Activated T-helper 1 cell treated with anti-CD3 and anti-CD28 coated beads, Interleukin-12 subunit alpha, Interleukin-12 subunit beta, Interleukin-2, Interleukin-4 antibody, amounts not matched to agents 30 ng/mL and 10 ng/mL and 1 ng/mL, durations not matched to agents 14 hours and 24 hours and 36 hours (primary cell): ENCODE measurements around the gene FGF13. TPM values are rescaled to one million over a fixed set of nuclear protein-coding genes. Genes with fewer than 3 reads are reported as not detected.

Experiments used
- DNase-seq: peaks from one replicate; pipeline ENCODE4 v3.0.0; 2021; ENCODE audit warnings: low spot score
- H3K27ac Mint-ChIP-seq: one replicate; pipeline ENCODE4 v1.8.0; 2021; ENCODE audit warnings: mild to moderate bottlenecking, mixed read lengths
- H3K27me3 Mint-ChIP-seq: one replicate; pipeline ENCODE4 v1.8.0; 2022; ENCODE audit warnings: mild to moderate bottlenecking, moderate library complexity, mixed read lengths; ENCODE audit not compliant: insufficient read depth
- H3K36me3 Mint-ChIP-seq: one replicate; pipeline ENCODE4 v1.8.0; 2021; ENCODE audit warnings: low read depth, mixed read lengths
- H3K4me1 Mint-ChIP-seq: one replicate; pipeline ENCODE4 v1.8.0; 2021; ENCODE audit warnings: low read depth, mixed read lengths
- H3K4me3 Mint-ChIP-seq: one replicate; pipeline ENCODE4 v1.8.0; 2021; ENCODE audit warnings: mild to moderate bottlenecking, moderate library complexity, mixed read lengths
- H3K9me3 Mint-ChIP-seq: one replicate; pipeline ENCODE4 v1.8.0; 2021; ENCODE audit warnings: mixed read lengths
- intact Hi-C: fragments of 100-400 bp; cut with micrococcal nuclease; formaldehyde crosslinking; loops from one replicate; pipeline ENCODE4 v1.15.1; 2024
- total RNA-seq: library from RNA; stranded (reverse); gene quantifications from 2 replicates; pipeline ENCODE4 v1.2.3, GENCODE V29; 2022

FGF13 gene
- total RNA-seq, 1 donor from 2014 or later, result not detected

GRCh38 chrX:138709886-138710791 is 1.4 kb downstream of the FGF13 start:
- H3K9me3 Mint-ChIP-seq, result no peaks in the 10 kb centered on the region
- no peak overlapping the region for H3K4me3 Mint-ChIP-seq
- H3K4me1 Mint-ChIP-seq, result no peaks in the 10 kb centered on the region
- H3K27me3 Mint-ChIP-seq, result peaks cover 20% of the 10 kb centered on the region
- DNase-seq, result no peak
- intact Hi-C loops, result loop anchor here (5.0 kb wide), 1 partner anchor 1792 kb away; no protein-coding TSS in a partner anchor
- H3K36me3 Mint-ChIP-seq, result no peaks in the 10 kb centered on the region
- no peak overlapping the region for H3K27ac Mint-ChIP-seq

GRCh38 chrX:138708268-138708667 is 3.2 kb downstream of the FGF13 start:
- Mint-ChIP-seq H3K4me3 (no peak overlapping the region), H3K4me1 (no peaks in the 10 kb centered on the region), H3K9me3 (no peaks in the 10 kb centered on the region), H3K27ac (no peak overlapping the region), H3K27me3 (peaks cover 20% of the 10 kb centered on the region), H3K36me3 (no peaks in the 10 kb centered on the region)
- DNase-seq, result no peak
- intact Hi-C loops, result no loop called here

- H3K4me1 Mint-ChIP-seq, result no peaks in the 10 kb centered on the region
- no peak overlapping the region for H3K27ac Mint-ChIP-seq
- no peak overlapping the region for H3K4me3 Mint-ChIP-seq
- intact Hi-C loops, result no loop called here
- no peaks in the 10 kb centered on the region for H3K36me3 Mint-ChIP-seq
- H3K27me3 Mint-ChIP-seq, result peaks cover 4% of the 10 kb centered on the region
- DNase-seq, result no peak
- H3K9me3 Mint-ChIP-seq, result no peaks in the 10 kb centered on the region
Measured at GRCh38 chrX:138704596-138704995, 6.9 kb downstream of the FGF13 start.

- H3K4me3 Mint-ChIP-seq, result no peak overlapping the region
- H3K27ac Mint-ChIP-seq, result no peak overlapping the region
- intact Hi-C loops, result no loop called here
- H3K27me3 Mint-ChIP-seq, result peaks cover 4% of the 10 kb centered on the region
- no peaks in the 10 kb centered on the region for H3K36me3 Mint-ChIP-seq
- no peaks in the 10 kb centered on the region for H3K9me3 Mint-ChIP-seq
- no peak for DNase-seq
- H3K4me1 Mint-ChIP-seq, result no peaks in the 10 kb centered on the region
Measured at GRCh38 chrX:138704101-138704500, 7.4 kb downstream of the FGF13 start.

- H3K27me3 Mint-ChIP-seq, result no peaks in the 10 kb centered on the region
- no peak overlapping the region for H3K27ac Mint-ChIP-seq
- H3K4me1 Mint-ChIP-seq, result no peaks in the 10 kb centered on the region
- no peak overlapping the region for H3K4me3 Mint-ChIP-seq
- H3K9me3 Mint-ChIP-seq, result no peaks in the 10 kb centered on the region
- intact Hi-C loops, result no loop called here
- DNase-seq, result no peak
- no peaks in the 10 kb centered on the region for H3K36me3 Mint-ChIP-seq
Measured at GRCh38 chrX:138692591-138692990, 18.9 kb downstream of the FGF13 start.

DNA sequence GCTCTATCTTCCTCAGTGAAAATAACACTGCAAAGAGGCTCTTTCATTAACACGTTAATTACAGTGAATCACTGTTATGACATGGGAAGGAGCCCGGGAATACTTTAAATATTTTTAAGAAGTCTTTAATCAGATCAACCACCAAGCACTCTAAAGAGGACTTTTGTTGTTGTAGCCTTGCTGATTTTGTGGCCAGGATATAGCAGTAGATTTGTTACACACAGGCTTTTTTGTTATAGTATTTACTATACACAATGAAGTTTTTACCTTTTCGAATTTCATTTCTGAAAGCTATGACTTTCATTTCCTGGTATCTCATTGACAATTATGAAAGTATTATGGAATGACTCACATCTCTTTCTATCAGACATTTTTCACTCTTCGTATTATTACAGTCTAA is 20.3 kb downstream of the FGF13 start:
- intact Hi-C loops, result no loop called here
- no peaks in the 10 kb centered on the region for H3K4me1 Mint-ChIP-seq
- no peaks in the 10 kb centered on the region for H3K36me3 Mint-ChIP-seq
- H3K27ac Mint-ChIP-seq, result no peak overlapping the region
- no peaks in the 10 kb centered on the region for H3K27me3 Mint-ChIP-seq
- DNase-seq, result no peak
- no peaks in the 10 kb centered on the region for H3K9me3 Mint-ChIP-seq
- H3K4me3 Mint-ChIP-seq, result no peak overlapping the region

DNA sequence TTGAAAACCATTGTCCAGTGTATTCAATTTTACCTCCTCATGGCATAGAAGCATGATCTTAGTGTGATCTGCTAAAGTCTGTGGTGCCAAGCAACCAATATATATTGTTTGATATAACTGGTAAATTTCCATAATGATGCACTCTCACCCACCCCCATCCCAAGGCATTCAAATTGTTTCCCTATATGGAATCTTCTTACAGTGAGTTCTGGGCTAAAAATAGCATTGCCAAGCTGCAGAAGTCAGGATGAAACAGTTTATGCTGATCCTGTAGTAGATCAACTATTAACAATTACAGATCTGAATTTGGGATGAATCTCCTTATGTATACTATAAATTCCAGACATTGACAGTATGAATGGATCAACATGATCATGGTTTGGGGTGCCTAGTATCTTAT is 20.9 kb downstream of the FGF13 start:
- intact Hi-C loops, result no loop called here
- Mint-ChIP-seq H3K27ac (no peak overlapping the region), H3K27me3 (no peaks in the 10 kb centered on the region), H3K4me3 (no peak overlapping the region), H3K9me3 (no peaks in the 10 kb centered on the region), H3K36me3 (no peaks in the 10 kb centered on the region), H3K4me1 (no peaks in the 10 kb centered on the region)
- no peak for DNase-seq

DNA sequence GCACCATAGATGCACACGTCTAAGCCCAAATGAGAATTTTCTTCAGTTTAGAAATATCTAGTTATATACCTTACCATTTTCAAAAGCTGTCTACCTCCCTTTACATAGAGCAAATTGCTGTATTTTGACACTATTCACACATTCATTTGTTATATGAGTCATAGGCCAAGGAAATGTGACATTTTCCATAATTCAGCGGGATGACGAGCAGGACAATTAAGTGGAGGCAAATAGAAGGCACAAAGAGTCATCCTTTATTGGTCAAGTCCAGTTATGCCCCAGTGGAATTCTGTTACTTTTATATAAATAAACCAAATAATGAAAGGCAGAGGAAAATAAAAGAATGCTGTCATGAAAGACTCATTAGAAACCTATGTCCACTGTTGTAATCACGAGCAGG is 27.9 kb downstream of the FGF13 start:
- Mint-ChIP-seq H3K27ac (no peak overlapping the region), H3K4me1 (no peaks in the 10 kb centered on the region), H3K4me3 (no peak overlapping the region), H3K9me3 (no peaks in the 10 kb centered on the region), H3K27me3 (no peaks in the 10 kb centered on the region), H3K36me3 (no peaks in the 10 kb centered on the region)
- DNase-seq, result no peak
- intact Hi-C loops, result no loop called here

DNA sequence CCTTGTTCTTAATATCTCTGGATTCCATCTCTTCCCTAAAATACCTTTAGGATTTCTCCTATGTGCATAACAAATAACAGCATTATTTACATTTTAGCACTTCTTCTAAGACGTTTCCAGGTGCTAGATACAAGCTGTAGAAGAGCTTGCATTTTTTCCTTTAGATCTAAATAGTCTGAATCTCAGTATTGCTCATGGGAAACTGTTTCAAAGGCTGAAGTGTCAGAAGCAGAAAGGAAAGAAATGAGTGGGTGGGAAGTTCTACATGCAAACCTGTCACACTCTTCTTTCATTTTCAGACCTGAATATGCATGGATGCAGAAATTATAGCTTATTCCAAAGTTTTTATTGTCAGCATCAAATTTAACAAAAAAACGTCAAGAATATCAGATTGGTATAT is 41.8 kb downstream of the FGF13 start:
- intact Hi-C loops, result no loop called here
- no peak overlapping the region for H3K4me3 Mint-ChIP-seq
- no peaks in the 10 kb centered on the region for H3K27me3 Mint-ChIP-seq
- H3K36me3 Mint-ChIP-seq, result no peaks in the 10 kb centered on the region
- H3K4me1 Mint-ChIP-seq, result no peaks in the 10 kb centered on the region
- DNase-seq, result no peak
- no peak overlapping the region for H3K27ac Mint-ChIP-seq
- no peaks in the 10 kb centered on the region for H3K9me3 Mint-ChIP-seq

- Mint-ChIP-seq H3K4me3 (no peak overlapping the region), H3K27me3 (no peaks in the 10 kb centered on the region), H3K36me3 (no peaks in the 10 kb centered on the region), H3K27ac (no peak overlapping the region), H3K9me3 (no peaks in the 10 kb centered on the region), H3K4me1 (no peaks in the 10 kb centered on the region)
- intact Hi-C loops, result no loop called here
- DNase-seq, result no peak
Measured at GRCh38 chrX:138664466-138664865, 47.1 kb downstream of the FGF13 start.

GRCh38 chrX:138664016-138664415 is 47.5 kb downstream of the FGF13 start:
- DNase-seq, result no peak
- H3K4me3 Mint-ChIP-seq, result no peak overlapping the region
- no peaks in the 10 kb centered on the region for H3K36me3 Mint-ChIP-seq
- H3K4me1 Mint-ChIP-seq, result no peaks in the 10 kb centered on the region
- intact Hi-C loops, result no loop called here
- no peak overlapping the region for H3K27ac Mint-ChIP-seq
- H3K9me3 Mint-ChIP-seq, result no peaks in the 10 kb centered on the region
- no peaks in the 10 kb centered on the region for H3K27me3 Mint-ChIP-seq

GRCh38 chrX:138651494-138651893 is 60.0 kb downstream of the FGF13 start:
- no peak for DNase-seq
- intact Hi-C loops, result no loop called here
- Mint-ChIP-seq H3K4me1 (no peaks in the 10 kb centered on the region), H3K27me3 (no peaks in the 10 kb centered on the region), H3K4me3 (no peak overlapping the region), H3K27ac (no peak overlapping the region), H3K36me3 (no peaks in the 10 kb centered on the region), H3K9me3 (no peaks in the 10 kb centered on the region)

DNA sequence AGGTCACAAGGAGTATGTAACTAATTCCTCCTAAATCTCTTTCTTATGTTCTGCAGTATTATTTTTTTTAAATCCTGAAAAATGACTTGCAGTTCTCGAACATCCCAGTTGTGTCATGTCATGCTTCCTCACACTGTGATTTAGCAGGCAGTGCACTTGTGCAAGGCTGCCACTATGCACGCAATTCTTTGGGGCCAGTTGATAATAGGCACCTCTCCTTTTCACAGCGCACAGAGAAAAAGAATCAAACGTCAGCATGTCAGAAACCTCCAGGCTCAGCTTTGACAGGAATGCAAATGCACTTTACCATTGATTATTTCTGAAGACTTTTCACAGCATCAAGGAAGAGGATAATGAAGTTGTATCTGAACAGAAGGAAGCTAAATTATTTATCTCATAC is 62.9 kb downstream of the FGF13 start:
- Mint-ChIP-seq H3K9me3 (no peaks in the 10 kb centered on the region), H3K4me3 (no peak overlapping the region), H3K27ac (no peak overlapping the region), H3K4me1 (no peaks in the 10 kb centered on the region), H3K36me3 (no peaks in the 10 kb centered on the region), H3K27me3 (no peaks in the 10 kb centered on the region)
- intact Hi-C loops, result no loop called here
- no peak for DNase-seq

GRCh38 chrX:138638996-138639395 is 72.5 kb downstream of the FGF13 start:
- intact Hi-C loops, result no loop called here
- H3K9me3 Mint-ChIP-seq, result no peaks in the 10 kb centered on the region
- H3K27ac Mint-ChIP-seq, result no peak overlapping the region
- no peak overlapping the region for H3K4me3 Mint-ChIP-seq
- no peak for DNase-seq
- no peaks in the 10 kb centered on the region for H3K36me3 Mint-ChIP-seq
- no peaks in the 10 kb centered on the region for H3K4me1 Mint-ChIP-seq
- H3K27me3 Mint-ChIP-seq, result no peaks in the 10 kb centered on the region
